Left lung (tissue), 10 donors: ENCODE measurements around the gene PXMP2. TPM values are rescaled to one million over a fixed set of nuclear protein-coding genes. Genes with fewer than 3 reads are reported as not detected.

Experiments
- ATAC-seq: fragments of 200-7000 bp; cut with Tn5 transposase; one replicate; pipeline ENCODE4 v1.9.1; 2020; ENCODE audit warnings: moderate library complexity
- DNase-seq, 4 donors: peaks; one replicate each; pipeline ENCODE4 v3.0.0-alpha.2; 2013 to 2020
- H3K27ac ChIP-seq, 2 donors: fragments of 200-600 bp; sonication (generic) in 1 of 2; one replicate each; pipeline versions ENCODE4 v1.5.0 to v1.8.0; 2020 to 2021
- H3K27me3 ChIP-seq, 2 donors: fragments of 200-600 bp; sonication (generic) in 1 of 2; one replicate each; pipeline versions ENCODE4 v1.5.0 to v1.8.0; 2020 to 2021
- H3K36me3 ChIP-seq, 2 donors: fragments of 200-600 bp; sonication (generic) in 1 of 2; one replicate each; pipeline versions ENCODE4 v1.5.0 to v1.8.0; 2020 to 2021
- H3K4me1 ChIP-seq, 2 donors: fragments of 200-600 bp; one replicate each; pipeline ENCODE4 v1.8.0; 2021
- H3K4me3 ChIP-seq, 2 donors: fragments of 200-600 bp; sonication (generic) in 1 of 2; one replicate each; pipeline versions ENCODE4 v1.5.0 to v1.8.0; 2020 to 2021; ENCODE audit warnings: mild to moderate bottlenecking in 1 of 2
- H3K9me3 ChIP-seq, 2 donors: fragments of 200-600 bp; sonication (generic) in 1 of 2; one replicate each; pipeline versions ENCODE4 v1.5.0 to v1.8.0; 2020 to 2021
- CTCF ChIP-seq, 2 donors: fragments of 200-600 bp; sonication (generic) in 1 of 2; IDR thresholded peaks; one replicate each; pipeline versions ENCODE4 v1.5.0 to v1.8.0; 2021; ENCODE audit warnings: antibody characterized with exemption in 2 of 2
- intact Hi-C, 2 donors: fragments of 100-400 bp; cut with DNase I; formaldehyde crosslinking; loops; one replicate each; pipeline versions ENCODE4 v1.11.2 to v1.14.2; 2022
- polyA plus RNA-seq, 6 donors: library from polyadenylated mRNA; unstranded; fragments of 120-200 nt; gene quantifications; one replicate each; pipeline ENCODE4 v1.2.1, GENCODE V29; 2013; ENCODE audit not compliant: insufficient read length in 6 of 6
- total RNA-seq, 2 donors: library from RNA; stranded (reverse); fragmentation: NEBNext Ultra II Directional; extraction: Animal tissue kit (Norgen Biotek cat#: 25700); gene quantifications; one replicate each; pipeline ENCODE4 v1.2.1, GENCODE V29; 2021
- donor health status: DM: no; HTN: yes; CAD: no.
- donor health status: DM: no; HTN: no; CAD: no.

The PXMP2 gene
- total and polyA plus RNA-seq, 8 donors, result 16.6 to 57.1 (median 42.7) TPM

DNA sequence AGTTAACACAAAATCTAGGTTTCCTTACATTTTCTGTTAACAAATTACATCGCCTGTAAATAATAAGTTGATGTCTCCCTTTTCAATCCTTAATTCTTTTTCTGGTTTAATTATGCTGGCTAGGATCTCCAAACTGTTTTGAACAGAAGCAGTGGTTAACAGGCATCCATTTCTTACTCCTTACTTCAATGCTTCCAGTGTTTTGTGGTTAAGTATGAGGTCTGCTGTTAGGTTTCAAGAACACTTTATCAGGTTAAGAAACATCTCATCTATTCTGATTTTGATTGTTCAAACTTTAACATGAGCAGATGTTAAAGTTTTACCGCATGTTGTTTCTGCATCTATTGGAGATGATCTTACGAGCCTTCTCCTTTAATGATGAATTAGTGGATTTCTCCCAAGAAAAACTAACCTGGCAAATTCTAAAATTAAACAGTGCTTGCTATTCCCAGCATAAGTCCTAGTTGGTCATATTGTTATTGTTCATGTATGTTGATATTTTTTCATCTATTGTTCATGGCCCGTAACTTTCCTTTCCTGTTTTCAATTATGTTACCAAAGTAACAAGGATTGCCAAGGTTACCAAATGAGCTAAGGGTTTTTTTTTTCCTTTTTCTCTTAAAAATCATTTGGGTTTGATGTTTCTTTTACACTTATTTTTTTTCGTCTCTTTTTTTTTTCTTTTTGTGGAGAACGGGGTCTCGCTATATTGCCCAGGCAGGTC lies 33.7 kb upstream of the PXMP2 start:
- intact Hi-C loops, result no loop called here
- Histone ChIP-seq H3K27ac (no peak overlapping the region), H3K4me1 (no peaks in the 10 kb centered on the region), H3K4me3 (no peak overlapping the region), H3K27me3 (no peaks in the 10 kb centered on the region), H3K36me3 (peaks cover 0 to 88% of the 10 kb centered on the region in 2 donors), H3K9me3 (no peaks in the 10 kb centered on the region)
- DNase-seq (no peak), ATAC-seq (no peak)
- no peak for TF ChIP-seq CTCF (IDR thresholded peaks at IDR 0.05)

DNA sequence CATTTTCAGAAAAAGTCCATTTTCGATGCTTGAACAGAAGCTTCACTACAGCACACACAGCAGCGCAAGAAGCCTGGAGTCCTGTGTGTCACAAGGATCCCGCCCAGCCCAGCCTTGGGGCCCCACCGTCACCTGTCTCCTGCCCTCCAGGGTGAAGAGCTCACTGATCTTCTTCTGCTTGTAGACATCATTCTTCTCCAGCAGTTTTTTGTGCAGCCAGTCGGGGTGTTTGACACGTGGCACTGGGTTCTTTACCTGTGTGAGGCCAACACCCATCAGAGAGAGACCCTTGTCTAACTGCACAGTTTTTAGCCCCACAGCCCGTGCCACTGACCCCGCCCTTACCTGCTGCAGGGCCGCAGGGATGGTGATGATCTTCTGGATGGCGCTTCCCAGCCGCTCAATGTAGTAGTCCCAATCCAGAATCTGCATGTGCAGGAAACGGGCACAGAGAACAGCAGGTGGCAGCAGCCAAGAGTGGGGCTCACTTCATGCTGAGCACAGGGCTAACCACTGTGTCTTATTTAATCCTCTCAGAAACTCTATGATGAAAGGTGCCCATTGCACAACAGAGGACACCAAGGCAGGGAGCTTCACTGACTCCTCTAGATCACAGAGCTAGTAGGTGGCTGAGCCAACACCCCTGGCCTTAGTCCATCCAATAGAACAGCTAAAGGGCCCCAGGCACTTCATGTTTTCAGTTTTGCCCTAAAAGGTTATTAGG lies 30.2 kb upstream of the PXMP2 start:
- peak in 1 of 4 donors; percentile 37 for DNase-seq
- Histone ChIP-seq H3K4me3 (no peak overlapping the region), H3K36me3 (peaks cover 0 to 94% of the 10 kb centered on the region in 2 donors), H3K27ac (no peak overlapping the region), H3K4me1 (no peaks in the 10 kb centered on the region), H3K27me3 (no peaks in the 10 kb centered on the region), H3K9me3 (no peaks in the 10 kb centered on the region)
- no peak for ATAC-seq
- intact Hi-C loops, result no loop called here
- TF ChIP-seq CTCF (IDR thresholded peaks at IDR 0.05), result no peak

GRCh38 chr12:132658149-132658894 lies 29.1 kb upstream of the PXMP2 start:
- no peak for TF ChIP-seq CTCF (IDR thresholded peaks at IDR 0.05)
- Histone ChIP-seq H3K9me3 (no peaks in the 10 kb centered on the region), H3K4me1 (peaks cover 0 to 8% of the 10 kb centered on the region in 2 donors), H3K4me3 (no peak overlapping the region), H3K27ac (no peak overlapping the region), H3K36me3 (peaks cover 0 to 94% of the 10 kb centered on the region in 2 donors), H3K27me3 (no peaks in the 10 kb centered on the region)
- DNase-seq (no peak), ATAC-seq (no peak)
- intact Hi-C loops, result no loop called here

GRCh38 chr12:132659146-132659545 lies 28.2 kb upstream of the PXMP2 start:
- H3K27me3 ChIP-seq, result no peaks in the 10 kb centered on the region
- no peak for TF ChIP-seq CTCF (IDR thresholded peaks at IDR 0.05)
- peaks cover 0 to 94% of the 10 kb centered on the region in 2 donors for H3K36me3 ChIP-seq
- no peaks in the 10 kb centered on the region for H3K9me3 ChIP-seq
- peaks cover 0 to 9% of the 10 kb centered on the region in 2 donors for H3K4me1 ChIP-seq
- no peak overlapping the region for H3K4me3 ChIP-seq
- ATAC-seq (no peak), DNase-seq (no peak)
- intact Hi-C loops, result no loop called here
- no peak overlapping the region for H3K27ac ChIP-seq

GRCh38 chr12:132660052-132660451 lies 27.3 kb upstream of the PXMP2 start:
- intact Hi-C loops, result no loop called here
- no peaks in the 10 kb centered on the region for H3K9me3 ChIP-seq
- H3K27me3 ChIP-seq, result no peaks in the 10 kb centered on the region
- DNase-seq (no peak), ATAC-seq (no peak)
- H3K27ac ChIP-seq, result no peak overlapping the region
- H3K4me3 ChIP-seq, result no peak overlapping the region
- H3K36me3 ChIP-seq, result peaks cover 0 to 94% of the 10 kb centered on the region in 2 donors
- TF ChIP-seq CTCF (IDR thresholded peaks at IDR 0.05), result no peak
- peaks cover 0 to 14% of the 10 kb centered on the region in 2 donors for H3K4me1 ChIP-seq
